GM18909 (cell line): ENCODE results near the gene CMTM7.

ENCODE experiments used
- ATAC-seq: cut with Tn5 transposase; IDR thresholded peaks from one replicate; pipeline ENCODE4 v1.9.1; 2021; ENCODE audit warnings: mild to moderate bottlenecking; ENCODE audit not compliant: unreplicated experiment, poor library complexity

CMTM7 gene

GRCh38 chr3:32481791-32482631 lies 90.4 kb downstream of the CMTM7 start:
- ATAC-seq: no peak

- ATAC-seq: no peak
These were observed 91.0 kb downstream of the CMTM7 start for GRCh38 chr3:32482693-32483092.

- no peak for ATAC-seq
These were observed 92.1 kb downstream of the CMTM7 start for GRCh38 chr3:32483772-32484171.

GRCh38 chr3:32484436-32484835 lies 92.8 kb downstream of the CMTM7 start:
- no peak for ATAC-seq

- no peak for ATAC-seq
These were observed 96.3 kb downstream of the CMTM7 start for GRCh38 chr3:32487781-32488473.

- no peak for ATAC-seq
These were observed 96.9 kb downstream of the CMTM7 start for GRCh38 chr3:32488474-32489008.

- no peak for ATAC-seq
These were observed 101.2 kb downstream of the CMTM7 start for GRCh38 chr3:32492684-32493436.

GRCh38 chr3:32493437-32494414 lies 102.1 kb downstream of the CMTM7 start:
- ATAC-seq: peak; percentile 80

GRCh38 chr3:32495085-32495484 lies 103.4 kb downstream of the CMTM7 start:
- no peak for ATAC-seq

GRCh38 chr3:32495609-32496008 lies 104.0 kb downstream of the CMTM7 start:
- ATAC-seq: no peak

GRCh38 chr3:32498252-32498651 lies 106.6 kb downstream of the CMTM7 start:
- ATAC-seq: no peak

GRCh38 chr3:32498992-32499391 lies 107.3 kb downstream of the CMTM7 start:
- ATAC-seq: no peak

GRCh38 chr3:32499585-32499984 lies 107.9 kb downstream of the CMTM7 start:
- no peak for ATAC-seq

- no peak for ATAC-seq
These were observed 108.6 kb downstream of the CMTM7 start for GRCh38 chr3:32500231-32500630.

GRCh38 chr3:32500880-32501782 lies 109.5 kb downstream of the CMTM7 start:
- ATAC-seq: no peak

GRCh38 chr3:32501783-32502117 lies 110.1 kb downstream of the CMTM7 start:
- peak; percentile 5 for ATAC-seq

GRCh38 chr3:32502118-32502945 lies 110.7 kb downstream of the CMTM7 start, which contains the start of gene CMTM6:
TSS of gene CMTM6 (minus strand) at chr3:32502852. CDS start at chr3:32502745, 107 bp downstream.
- peak; percentile 77 for ATAC-seq

- ATAC-seq: no peak
These were observed 111.3 kb downstream of the CMTM7 start for GRCh38 chr3:32502946-32503286.
